NCI-H510A (cell line): ENCODE measurements around the gene LPGAT1.

Source experiments
- DNase-seq: peaks from one replicate; lab custom pipeline; 2025; lab: John Stamatoyannopoulos, UW

Gene LPGAT1

DNA sequence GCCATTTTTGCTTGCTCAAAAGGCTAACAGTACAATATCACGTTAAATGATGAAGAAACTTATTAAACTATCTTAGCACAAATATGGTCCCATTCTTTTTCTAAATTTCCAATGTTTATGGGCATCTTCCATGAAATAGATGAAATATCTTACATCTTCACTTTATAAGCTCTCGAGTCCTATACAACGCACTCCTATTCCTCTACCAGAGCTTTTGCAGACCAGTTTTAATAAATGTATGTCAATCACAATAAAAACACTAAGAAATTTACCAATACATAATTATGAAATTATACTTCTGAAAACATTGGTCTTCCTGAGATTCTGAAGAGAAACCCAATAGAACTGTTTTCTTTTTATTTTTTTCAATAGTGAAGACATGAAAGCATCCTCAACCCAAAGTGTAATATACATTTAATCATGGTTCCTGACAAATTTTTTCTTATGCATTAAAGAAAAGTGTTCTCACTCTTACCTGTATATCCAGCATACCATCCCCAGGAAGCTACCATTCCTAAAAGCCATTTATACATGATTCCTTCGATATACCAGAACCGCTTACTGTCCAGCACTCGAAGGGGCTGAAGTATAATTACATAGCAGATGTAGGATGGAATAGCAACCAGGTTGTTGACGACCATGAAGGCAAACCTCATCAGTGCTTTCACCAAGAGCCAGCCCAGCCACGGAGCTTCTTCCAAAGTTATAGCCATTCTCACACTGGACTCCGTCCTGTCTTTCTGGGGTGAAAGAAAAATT is 1.8 kb downstream of the LPGAT1 start:
- no peak for DNase-seq

DNA sequence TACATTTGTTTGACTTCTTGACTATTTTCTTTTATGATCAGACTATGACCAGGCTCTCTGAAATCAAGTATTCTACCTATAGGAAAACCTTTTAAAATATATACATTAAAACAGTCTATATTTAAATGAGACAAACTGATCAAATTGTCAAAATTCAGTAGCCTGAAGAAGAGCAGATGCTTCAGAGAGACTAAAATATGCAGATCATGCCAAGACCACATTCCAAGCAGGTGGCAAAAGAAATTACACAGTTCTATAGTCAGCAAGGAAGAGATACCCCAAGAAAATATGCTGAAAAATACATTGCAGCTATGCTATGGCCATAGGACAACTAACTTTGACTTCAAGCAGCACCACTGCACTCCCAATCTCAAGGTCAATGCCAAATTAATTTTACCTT is 3.5 kb downstream of the LPGAT1 start:
- no peak for DNase-seq

DNA sequence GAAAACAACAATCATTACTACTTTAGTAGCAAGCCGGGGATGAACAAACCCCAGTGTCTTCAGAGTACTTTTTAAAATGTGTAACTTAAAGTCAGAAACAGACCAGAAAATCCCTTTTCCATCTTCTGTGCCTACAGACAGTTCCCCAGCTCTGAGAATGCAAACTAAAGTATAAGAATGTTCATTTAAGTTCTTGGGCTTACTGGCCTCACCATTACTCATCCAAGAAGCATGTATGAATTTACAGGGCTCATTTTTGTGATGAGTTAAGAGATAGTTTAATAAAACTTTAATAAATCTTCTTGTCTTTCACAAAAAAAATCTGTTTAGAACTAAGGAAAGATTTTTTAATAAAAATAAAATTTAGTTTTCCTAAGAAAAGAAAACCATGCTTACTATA is 4.6 kb downstream of the LPGAT1 start:
- no peak for DNase-seq

DNA sequence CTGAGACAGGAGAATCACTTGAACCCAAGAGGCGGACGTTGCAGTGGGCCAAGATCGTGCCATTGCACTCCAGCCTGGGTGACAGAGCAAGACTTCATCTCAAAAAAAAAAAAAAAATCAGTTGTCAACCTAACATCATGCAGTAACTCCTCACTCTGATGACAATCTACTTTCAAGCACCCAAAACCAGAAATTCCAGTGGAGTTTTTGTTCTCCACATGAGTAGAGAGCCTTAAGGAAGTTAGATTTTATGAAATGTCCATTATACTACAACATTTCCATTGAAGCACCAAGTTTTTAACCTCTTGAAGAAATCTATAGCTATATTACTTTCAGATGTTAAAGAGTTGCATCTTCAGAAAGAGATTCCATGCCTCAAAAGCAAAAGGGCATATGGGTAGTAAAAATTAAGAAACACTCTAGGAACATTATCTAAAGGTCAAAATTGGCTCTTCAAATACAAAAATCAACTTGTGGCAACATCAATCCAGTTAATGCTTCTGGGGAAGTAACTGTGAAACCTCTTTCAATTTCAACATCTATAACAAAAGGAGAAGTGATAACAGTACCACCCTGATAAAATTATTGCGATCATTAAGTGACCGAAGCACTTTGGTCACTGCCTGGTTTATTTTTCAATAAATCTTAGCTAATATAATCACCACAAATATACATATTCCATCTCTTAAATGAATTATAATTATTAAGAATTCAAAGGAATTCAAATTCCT is 7.7 kb downstream of the LPGAT1 start:
- no peak for DNase-seq

DNA sequence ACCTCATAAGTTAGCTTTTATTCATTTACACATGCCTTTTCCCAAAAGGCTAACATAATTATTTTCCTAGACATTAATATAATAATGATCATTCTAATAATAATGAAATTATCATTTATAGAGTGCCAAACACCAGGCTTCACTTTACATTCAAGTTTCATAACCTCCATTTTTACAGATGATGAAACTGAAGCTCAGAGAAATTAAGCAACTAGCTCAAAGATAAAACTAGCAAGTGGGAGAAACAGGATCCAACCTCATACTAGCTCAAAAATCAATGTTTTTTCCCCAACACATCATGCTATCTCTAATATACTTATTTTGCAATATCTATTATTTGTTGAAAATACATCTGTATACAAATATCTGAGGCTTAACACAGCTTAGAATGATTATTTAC is 14.0 kb downstream of the LPGAT1 start:
- no peak for DNase-seq

DNA sequence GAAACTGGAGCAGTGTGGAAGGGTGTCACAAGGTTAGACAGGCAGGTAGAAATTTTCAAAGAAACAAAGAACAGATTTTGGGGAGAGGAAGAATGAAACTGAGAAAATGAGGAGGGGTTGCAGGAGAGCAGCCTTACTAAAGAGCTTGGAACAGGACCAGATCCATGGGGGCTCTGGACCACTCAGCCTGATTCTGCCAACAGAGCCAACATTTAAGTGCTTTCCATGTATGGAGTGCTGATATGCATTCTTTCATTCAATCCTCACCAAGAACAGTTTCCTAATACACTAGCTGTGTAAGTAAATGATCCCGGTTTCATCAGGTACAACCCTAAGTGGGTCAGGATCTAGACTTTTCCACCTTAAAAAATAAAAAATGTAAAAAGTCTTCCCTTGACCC is 16.2 kb downstream of the LPGAT1 start:
- DNase-seq: no peak

DNA sequence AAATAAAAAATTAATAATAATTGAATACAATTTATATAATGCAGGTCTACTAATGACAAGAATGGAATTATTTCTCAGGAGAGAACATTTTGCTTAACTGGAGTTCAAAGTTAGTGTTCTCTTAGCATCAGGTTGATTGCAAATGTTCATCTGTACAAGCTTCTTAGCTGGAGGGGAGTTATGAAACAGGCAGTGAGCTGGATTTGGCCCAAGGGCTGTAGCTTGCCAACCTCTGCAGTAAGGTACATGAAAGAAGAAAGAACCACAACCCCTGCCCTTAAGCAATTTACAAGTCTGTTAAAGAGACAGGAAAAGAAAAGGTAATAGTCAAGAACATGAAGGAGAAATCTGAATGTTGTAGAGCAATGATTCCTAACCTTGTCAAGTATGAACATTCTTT is 17.0 kb downstream of the LPGAT1 start:
- DNase-seq: no peak

DNA sequence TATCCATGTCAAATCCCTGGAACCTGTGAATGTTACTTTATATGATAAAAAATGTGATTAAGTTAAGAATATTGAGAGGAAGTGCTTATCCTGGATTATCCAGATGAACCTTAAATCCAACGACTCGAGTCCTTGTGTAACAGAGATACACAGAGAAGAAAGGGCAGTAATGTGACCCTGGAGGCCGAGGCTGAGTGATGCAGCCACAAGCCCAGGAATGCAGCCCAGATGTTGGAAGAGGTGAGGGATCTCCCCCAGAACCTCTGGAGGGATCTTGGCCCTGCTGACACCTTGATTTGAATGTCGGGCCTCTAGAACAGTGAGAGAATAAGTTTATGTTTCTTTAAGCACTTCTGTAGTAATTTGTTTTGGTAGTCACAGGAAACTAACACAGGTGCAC is 18.0 kb downstream of the LPGAT1 start:
- no peak for DNase-seq

DNA sequence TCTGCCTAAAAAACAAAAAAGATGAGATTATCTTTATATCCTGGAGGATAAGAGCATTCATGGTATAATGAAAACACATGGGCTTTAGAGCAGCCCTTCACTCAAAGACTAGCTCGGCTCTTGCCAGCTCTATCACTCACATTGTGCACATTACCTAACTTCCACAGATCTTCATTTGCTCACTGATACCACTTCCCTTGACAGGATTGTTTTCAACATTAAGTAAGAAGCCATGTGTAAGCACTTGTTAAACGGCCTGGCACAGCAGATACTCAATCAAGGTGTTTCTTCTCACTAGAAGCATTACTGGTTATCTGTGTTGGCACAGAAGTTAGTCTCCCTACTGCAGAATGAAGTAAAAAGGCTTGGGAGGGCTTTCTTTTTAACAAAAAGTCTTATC is 18.7 kb downstream of the LPGAT1 start:
- DNase-seq: no peak

DNA sequence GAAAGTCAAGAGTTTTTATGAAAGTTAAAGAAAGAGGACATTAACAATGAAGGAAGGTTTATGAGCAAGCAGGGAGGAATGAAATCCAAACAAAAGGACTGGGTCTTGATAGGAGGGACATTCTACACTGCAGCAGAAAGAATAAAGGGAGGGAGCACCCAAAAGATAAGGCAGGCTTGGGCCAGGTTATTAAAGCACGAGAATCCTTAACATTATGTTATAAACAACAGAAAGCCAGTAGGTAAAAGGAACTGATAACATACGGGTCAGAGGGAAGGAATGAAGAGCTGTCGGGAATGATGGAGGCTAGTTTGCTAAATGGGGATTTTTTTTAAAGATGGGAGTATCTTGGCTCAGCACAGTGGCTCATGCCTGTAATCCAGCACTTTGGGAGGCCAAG is 19.4 kb downstream of the LPGAT1 start:
- no peak for DNase-seq

DNA sequence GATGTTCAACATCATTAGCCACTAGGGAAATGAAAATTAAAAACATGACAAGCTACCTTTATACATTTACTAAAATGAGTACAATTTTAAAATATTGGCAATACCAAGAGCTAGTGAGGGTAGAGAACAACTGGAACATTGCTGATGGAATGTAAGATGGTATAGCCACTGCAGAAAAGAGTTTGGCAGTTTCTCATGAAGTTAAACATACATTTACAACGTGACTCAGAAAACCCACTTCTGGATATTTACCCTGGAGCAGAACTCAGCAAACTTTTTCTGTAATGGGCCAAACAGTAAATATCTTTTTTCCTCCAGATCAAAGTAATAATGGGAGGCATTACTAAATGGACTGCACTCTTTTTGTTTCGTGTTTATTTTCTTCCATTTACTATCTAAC is 22.1 kb downstream of the LPGAT1 start:
- DNase-seq: no peak

DNA sequence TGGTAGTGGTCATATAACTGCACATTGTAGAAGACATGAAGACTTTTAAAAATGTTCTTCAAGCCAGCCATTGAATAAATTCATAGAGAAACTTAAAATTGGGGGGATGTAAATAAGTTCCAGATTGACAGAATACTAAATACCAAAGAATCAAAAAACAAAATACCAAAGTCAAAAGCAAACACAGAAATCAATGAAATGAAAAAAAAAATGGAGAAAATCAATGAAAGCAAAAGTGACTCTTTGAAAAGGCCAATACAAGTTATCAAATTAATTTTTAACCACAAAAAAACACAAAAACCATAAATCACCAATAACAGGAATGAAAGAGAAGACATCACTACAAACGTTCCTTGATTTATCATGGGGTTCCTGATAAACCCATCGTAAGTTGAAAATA is 25.6 kb downstream of the LPGAT1 start:
- DNase-seq: no peak

DNA sequence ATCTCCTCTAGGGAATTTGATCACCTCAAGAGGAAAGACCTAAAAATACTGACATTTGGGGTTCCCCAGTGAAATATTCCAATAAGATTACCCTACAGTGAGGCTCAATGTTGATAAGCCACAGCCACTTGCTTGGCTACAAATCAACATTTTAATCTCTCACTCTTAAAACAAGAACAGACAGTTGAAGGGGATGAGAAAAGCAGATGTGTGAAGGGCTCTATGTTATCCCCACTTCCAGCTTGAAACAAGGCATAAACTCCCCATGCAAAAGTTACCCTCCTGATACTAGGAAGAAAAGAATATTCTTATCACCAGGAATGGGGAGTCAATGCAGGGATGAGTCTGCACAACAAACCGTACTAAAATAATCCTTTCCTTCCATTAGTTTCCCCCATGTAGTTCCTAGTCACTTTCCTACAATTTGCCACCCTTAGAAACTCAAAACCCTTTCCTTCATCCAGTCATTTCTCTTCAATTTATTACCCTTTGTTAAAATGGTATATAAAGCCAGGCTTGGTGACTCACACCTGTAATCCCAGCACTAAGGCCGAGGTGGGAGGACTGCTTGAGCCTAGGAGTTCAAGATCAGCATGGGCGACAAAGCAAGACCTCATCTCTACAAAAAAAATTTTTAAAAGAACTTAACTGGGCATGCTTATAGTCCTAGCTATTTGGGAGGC is 29.5 kb downstream of the LPGAT1 start:
- no peak for DNase-seq

DNA sequence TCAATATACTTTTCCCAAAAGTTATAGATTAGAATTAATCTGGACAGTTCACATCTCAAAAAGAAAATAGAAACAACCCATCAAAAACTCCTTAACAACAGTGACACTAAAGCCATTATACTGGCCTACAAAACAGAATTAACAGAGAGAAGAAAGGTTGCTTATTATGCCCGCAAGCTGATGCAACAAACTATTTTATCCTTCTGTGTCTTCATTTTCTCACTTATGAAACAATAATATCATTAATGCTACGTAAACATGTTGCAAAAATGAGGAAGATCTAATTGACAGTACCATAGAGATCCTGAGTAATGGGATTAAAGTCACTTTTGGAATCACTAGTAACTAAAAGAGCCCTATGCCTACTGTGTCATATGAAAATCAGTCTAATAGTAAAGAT is 32.6 kb downstream of the LPGAT1 start:
- no peak for DNase-seq

DNA sequence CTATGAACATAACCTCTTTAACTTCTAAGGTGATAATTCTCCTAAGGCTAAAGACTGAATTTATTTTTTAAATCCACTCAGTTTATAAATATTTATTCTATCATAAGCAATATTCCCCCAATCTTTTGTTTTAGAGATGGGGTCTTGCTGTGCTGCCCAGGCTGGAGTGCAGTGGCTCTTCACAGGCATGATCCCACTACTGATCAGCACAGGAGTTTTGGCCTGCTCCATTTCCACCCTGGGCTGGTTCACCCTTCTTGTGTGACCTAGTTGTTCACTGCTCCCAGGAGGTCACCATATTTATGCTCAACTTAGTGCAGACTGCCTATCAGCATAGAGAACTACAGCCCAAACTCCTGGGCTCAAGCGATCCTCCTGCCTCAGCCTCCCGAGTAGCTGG is 38.6 kb downstream of the LPGAT1 start:
- no peak for DNase-seq

DNA sequence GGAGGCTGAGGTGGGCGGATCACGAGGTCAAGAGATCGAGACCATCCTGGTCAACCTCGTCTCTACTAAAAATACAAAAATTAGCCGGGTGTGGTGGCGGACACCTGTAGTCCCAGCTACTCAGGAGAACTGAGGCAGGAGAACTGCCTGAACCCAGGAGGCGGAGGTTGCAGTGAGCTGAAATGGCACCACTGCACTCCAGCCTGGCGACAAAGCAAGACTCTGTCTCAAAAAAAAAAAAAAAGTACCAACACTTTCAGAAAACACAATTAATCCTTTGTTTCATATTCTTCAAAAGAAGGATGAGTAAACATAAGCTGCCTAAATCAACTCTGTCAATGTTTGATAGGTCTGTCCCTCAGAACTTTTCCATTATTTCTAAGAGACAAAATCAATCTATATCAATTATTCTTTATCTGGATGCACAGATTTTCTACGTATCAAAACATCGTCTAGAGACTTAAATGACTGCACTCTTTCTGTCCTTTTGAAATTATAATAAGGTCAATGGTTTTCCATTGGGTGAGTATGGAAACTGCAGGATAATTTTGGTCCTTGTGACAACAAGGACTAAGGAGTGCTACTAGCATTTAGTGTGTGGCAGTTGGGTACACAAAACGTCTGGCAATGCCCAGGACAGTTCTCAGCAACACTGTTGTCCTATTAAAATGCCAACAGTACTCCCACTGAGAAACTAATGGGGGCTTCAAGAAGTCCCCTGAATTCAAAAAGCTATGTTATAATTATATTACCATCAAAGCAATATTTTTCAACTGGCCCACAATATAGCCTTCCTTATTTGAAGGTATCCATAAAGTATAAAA is 40.7 kb downstream of the LPGAT1 start:
- no peak for DNase-seq

DNA sequence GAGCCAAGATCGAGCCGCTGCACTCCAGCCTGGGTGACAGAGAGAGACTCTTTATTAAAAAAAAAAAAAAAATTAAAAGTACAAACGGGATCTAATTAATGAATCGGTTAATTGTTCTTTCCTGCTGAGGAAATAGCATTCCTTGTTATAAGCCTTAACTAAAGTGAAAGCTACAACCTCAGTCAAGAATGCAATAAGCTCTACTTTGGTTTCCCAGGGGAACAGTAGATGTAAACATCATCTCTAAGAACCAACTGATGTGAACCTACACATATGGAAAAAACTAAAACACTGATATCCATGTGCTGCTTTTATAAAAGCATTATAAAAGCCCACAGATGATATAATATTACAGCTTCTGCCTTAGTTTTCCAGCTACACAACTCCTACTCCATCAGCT is 41.9 kb downstream of the LPGAT1 start:
- no peak for DNase-seq

DNA sequence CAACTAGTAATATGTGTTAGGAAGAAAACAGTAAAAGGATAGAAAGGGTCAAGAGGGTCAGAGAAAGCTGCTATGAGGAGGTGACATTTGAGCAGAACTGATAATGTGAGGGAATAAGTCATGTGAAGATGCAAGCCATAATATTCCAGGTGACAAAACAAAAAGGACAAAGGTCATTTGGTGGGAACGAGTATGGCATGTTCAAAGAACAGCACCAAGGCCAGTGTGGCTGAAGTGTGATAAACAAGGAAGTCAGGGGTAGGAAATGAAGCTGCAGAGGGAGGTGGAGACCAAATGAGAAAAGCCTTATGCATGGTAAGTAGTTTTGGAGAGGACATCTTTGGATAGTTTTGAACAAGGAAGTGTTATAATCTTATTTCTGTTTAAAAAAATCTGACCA is 46.7 kb downstream of the LPGAT1 start:
- no peak for DNase-seq

DNA sequence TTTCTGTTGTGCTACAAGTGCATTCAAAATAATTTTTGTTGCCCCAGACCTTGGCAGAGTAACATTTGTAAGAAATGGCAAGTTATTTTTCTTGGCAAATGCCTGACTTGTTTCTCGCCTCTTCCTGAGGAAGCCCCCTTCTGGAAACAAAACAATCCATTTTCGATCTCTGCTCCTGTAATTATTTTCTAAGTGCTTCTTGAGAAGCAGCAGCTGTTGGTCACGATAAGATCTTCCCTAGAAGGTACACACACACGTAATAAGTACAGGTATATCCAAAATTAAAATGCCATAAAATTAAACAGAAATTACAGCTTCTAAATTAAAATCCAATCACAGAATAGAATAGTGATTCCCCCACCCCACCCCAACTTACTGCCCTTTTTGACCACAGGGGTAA is 47.3 kb downstream of the LPGAT1 start:
- no peak for DNase-seq

DNA sequence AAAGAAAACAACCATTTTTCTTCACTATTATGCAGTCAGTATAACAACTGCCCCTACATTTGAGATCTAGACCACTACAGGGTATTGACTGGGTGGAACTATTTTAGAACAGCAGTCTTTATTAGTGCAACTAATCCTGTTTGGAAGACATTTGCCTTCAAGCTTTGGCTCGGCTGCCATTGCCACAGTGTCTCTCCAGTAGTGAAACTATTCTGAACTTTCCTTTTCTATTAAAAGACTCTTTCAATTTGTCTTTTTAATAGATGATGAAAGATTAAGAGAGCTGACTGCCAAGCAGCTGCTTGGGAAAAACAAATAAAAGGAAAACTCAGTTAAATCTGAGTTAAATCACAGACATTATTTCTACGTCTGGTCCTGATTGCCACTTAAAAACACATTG is 49.3 kb downstream of the LPGAT1 start:
- no peak for DNase-seq

DNA sequence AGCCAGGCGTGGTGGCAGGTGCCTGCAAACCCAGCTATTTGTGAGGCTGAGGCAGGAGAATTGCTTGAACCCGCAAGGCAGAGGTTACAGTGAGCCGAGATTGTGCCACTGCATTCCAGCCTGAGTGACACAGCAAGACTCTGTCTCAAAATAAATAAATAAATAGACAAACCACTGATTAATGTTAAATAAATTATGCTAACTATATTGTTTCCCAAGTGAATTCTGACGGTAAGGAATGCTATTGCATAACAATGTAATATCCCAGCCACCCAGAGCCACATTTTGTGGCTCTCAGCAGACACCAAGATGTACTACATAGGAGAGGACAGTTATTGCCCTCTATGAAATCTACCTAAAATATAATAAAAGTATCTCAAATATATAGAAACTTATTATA is 55.4 kb downstream of the LPGAT1 start:
- no peak for DNase-seq

DNA sequence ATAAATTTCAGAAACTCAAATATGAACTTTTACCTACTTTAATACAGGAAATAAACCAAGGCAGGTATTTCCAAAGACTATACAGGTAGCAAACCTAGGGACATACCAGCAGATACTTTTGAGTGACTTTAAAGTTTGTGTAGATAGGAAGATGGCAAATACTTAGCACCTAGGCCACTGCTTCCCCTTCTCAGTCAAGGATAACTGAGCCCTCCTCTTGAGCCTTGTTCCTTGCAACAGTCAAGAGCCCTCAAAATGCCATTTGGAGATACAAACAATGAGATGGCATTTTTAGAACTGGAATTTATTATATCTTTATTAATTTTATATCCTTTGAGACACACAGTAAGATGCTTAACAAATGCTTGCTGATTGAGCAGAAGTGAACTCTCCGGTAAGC is 65.9 kb downstream of the LPGAT1 start:
- no peak for DNase-seq
